HCT116 (cell line): ENCODE data around the gene MARCHF6. TPM values are rescaled to one million over a fixed set of nuclear protein-coding genes. Genes with fewer than 3 reads are reported as not detected.

Experiments
- ATAC-seq: fragments of 200-7000 bp; cut with Tn5 transposase; 2 replicates; pipeline ENCODE4 v1.9.1; 2020; ENCODE audit warnings: mild to moderate bottlenecking, moderate library complexity
- BruUV-seq: library from RNA; stranded (reverse); fragments of 400-500 nt; replicated peaks from 2 replicates; lab custom pipeline; 2021; lab: Mats Ljungman, UMichigan
- CTCF ChIA-PET: fragments of 300-600 bp; sonication (Branson Sonifier 250); formaldehyde crosslinking; loops from one replicate; lab custom pipeline; 2021; ENCODE audit warnings: antibody characterized with exemption; lab: Charles Lee
- POLR2A ChIA-PET: fragments of 300-600, 350-600 bp; sonication (Branson Sonifier 250); formaldehyde crosslinking; loops from one replicate; lab custom pipeline; 2021; ENCODE audit warnings: antibody characterized with exemption; lab: Charles Lee
- RAD21 ChIA-PET, 2 experiments: fragments of 300-600 bp; sonication (Branson Sonifier 250); formaldehyde crosslinking; loops; one replicate each; lab custom pipeline; 2023; ENCODE audit warnings: low total read pairs in 2 of 2; ENCODE audit not compliant: uncharacterized antibody in 2 of 2, unreplicated experiment in 2 of 2, low non-redundant PET in 1 of 2; lab: Charles Lee
- DNase-seq: peaks from one replicate; pipeline ENCODE4 v3.0.0-alpha.2; 2010; ENCODE audit warnings: low read depth, low spot score
- H2AFZ ChIP-seq: fragments of 200-600 bp; shearing (Covaris generic), sonication (generic); 2 replicates; pipeline ENCODE4 v1.6.1; 2017; ENCODE audit warnings: low read depth, mixed run types, mixed read lengths, antibody characterized with exemption, low read length; ENCODE audit not compliant: poor library complexity, severe bottlenecking
- H3K27ac ChIP-seq: 2 replicates; pipeline ENCODE4 v1.5.1; 2012; ENCODE audit warnings: low read depth, low read length
- H3K27me3 ChIP-seq: fragments of 200-600 bp; sonication (generic); 2 replicates; pipeline ENCODE4 v1.6.1; 2016; ENCODE audit warnings: mixed run types, low read length, mixed read lengths; ENCODE audit not compliant: insufficient read depth
- H3K36me3 ChIP-seq, 2 experiments: fragments of 200-500 bp in 1 of 2; fragments of 200-600 bp in 1 of 2; sonication (Bioruptor generic) in 1 of 2; sonication (generic) in 1 of 2; 2 replicates each; pipeline versions ENCODE4 v1.5.1 to v1.6.1; 2014 to 2016; ENCODE audit warnings: low read length in 2 of 2, inconsistent platforms in 1 of 2, mixed read lengths in 1 of 2, mixed run types in 1 of 2; ENCODE audit not compliant: insufficient read depth in 2 of 2, control insufficient read depth in 1 of 2
- H3K4me1 ChIP-seq, 2 experiments: fragments of 200-600 bp in 1 of 2; sonication (generic) in 1 of 2; 2 replicates each; pipeline versions ENCODE4 v1.5.1 to v1.6.1; 2012 to 2017; ENCODE audit warnings: low read length in 2 of 2, inconsistent platforms in 1 of 2, mild to moderate bottlenecking in 1 of 2, mixed read lengths in 1 of 2, mixed run types in 1 of 2, moderate library complexity in 1 of 2; ENCODE audit not compliant: insufficient read depth in 2 of 2, control insufficient read depth in 1 of 2
- H3K4me2 ChIP-seq: fragments of 200-600 bp; sonication (generic); 2 replicates; pipeline ENCODE4 v1.6.1; 2017; ENCODE audit warnings: mixed run types, low read length, mixed read lengths
- H3K4me3 ChIP-seq, 2 experiments: fragments of 200-600 bp in 1 of 2; sonication (generic) in 1 of 2; replicated peaks in 1 of 2; 2 replicates each; pipeline ENCODE4 v1.5.1; 2011 to 2016; ENCODE audit warnings: low read length in 2 of 2, control low read depth in 1 of 2, low read depth in 1 of 2, mild to moderate bottlenecking in 1 of 2, mixed read lengths in 1 of 2, mixed run types in 1 of 2
- H3K79me2 ChIP-seq: fragments of 200-600 bp; sonication (generic); 2 replicates; pipeline ENCODE4 v1.6.1; 2017; ENCODE audit warnings: mild to moderate bottlenecking, mixed run types, low read length, moderate library complexity, mixed read lengths; ENCODE audit not compliant: insufficient read depth
- H3K9ac ChIP-seq: fragments of 200-600 bp; sonication (generic); 2 replicates; pipeline ENCODE4 v1.6.1; 2016; ENCODE audit warnings: low read length, mixed read lengths
- H3K9me2 ChIP-seq: fragments of 200-600 bp; sonication (generic), shearing (Covaris generic); 2 replicates; pipeline ENCODE4 v1.6.1; 2017; ENCODE audit warnings: mixed run types, mild to moderate bottlenecking, moderate library complexity; ENCODE audit not compliant: insufficient read depth
- H3K9me3 ChIP-seq, 2 experiments: fragments of 200-500 bp in 1 of 2; fragments of 200-600 bp in 1 of 2; sonication (Bioruptor generic) in 1 of 2; sonication (generic) in 1 of 2; 2 replicates each; pipeline ENCODE4 v1.6.1; 2014 to 2017; ENCODE audit warnings: low read length in 2 of 2, mixed read lengths in 2 of 2, inconsistent platforms in 1 of 2, low read depth in 1 of 2, mild to moderate bottlenecking in 1 of 2, mixed run types in 1 of 2, moderate library complexity in 1 of 2; ENCODE audit not compliant: control insufficient read depth in 1 of 2, insufficient read depth in 1 of 2
- H4K20me1 ChIP-seq: fragments of 200-600 bp; sonication (generic), shearing (Covaris generic); 2 replicates; pipeline ENCODE4 v1.6.1; 2017; ENCODE audit warnings: mixed run types, mild to moderate bottlenecking, moderate library complexity; ENCODE audit not compliant: insufficient read depth
- ATF3 ChIP-seq: IDR thresholded peaks from 2 replicates; pipeline ENCODE4 v1.6.1; 2012
- CBX3 ChIP-seq: IDR thresholded peaks from 2 replicates; pipeline ENCODE4 v1.6.1; 2012; ENCODE audit warnings: low read depth
- CEBPB ChIP-seq: IDR thresholded peaks from 2 replicates; pipeline ENCODE4 v1.6.1; 2012; ENCODE audit warnings: low read depth
- CTCF ChIP-seq, 3 experiments: fragments of 200-600 bp in 1 of 3; sonication (generic) in 1 of 3; IDR thresholded peaks in 2 of 3; conservative IDR thresholded peaks in 1 of 3; 2 replicates each; pipeline ENCODE4 v1.5.1; 2012 to 2017; ENCODE audit warnings: low read depth in 2 of 3, low read length in 2 of 3, antibody characterized with exemption in 1 of 3, borderline replicate concordance in 1 of 3, control low read depth in 1 of 3, mild to moderate bottlenecking in 1 of 3, mixed read lengths in 1 of 3, mixed run types in 1 of 3, moderate library complexity in 1 of 3; ENCODE audit not compliant: insufficient read depth in 1 of 3
- EGR1 ChIP-seq: IDR thresholded peaks from 2 replicates; pipeline ENCODE4 v1.6.1; 2012; ENCODE audit warnings: low read depth
- ELF1 ChIP-seq: IDR thresholded peaks from 2 replicates; pipeline ENCODE4 v1.6.1; 2012; ENCODE audit warnings: low read depth, borderline replicate concordance
- EZH2 ChIP-seq: fragments of 200-600 bp; sonication (generic); IDR thresholded peaks from 2 replicates; pipeline ENCODE4 v1.6.1; 2017; ENCODE audit warnings: antibody characterized with exemption, mixed run types
- EZH2phosphoT487 ChIP-seq: fragments of 200-600 bp; IDR thresholded peaks from 2 replicates; pipeline ENCODE4 v1.6.1; 2018; ENCODE audit warnings: antibody characterized with exemption, borderline replicate concordance
- FOSL1 ChIP-seq: IDR thresholded peaks from 2 replicates; pipeline ENCODE4 v1.6.1; 2012; ENCODE audit warnings: low read depth
- JUND ChIP-seq: IDR thresholded peaks from 2 replicates; pipeline ENCODE4 v1.6.1; 2012
- MAX ChIP-seq: IDR thresholded peaks from 2 replicates; pipeline ENCODE4 v1.6.1; 2012
- POLR2A ChIP-seq: IDR thresholded peaks from 2 replicates; pipeline ENCODE4 v1.7.0; 2011; ENCODE audit warnings: borderline replicate concordance; ENCODE audit not compliant: insufficient read depth, insufficient read length; ENCODE audit errors: extremely low read depth
- POLR2AphosphoS5 ChIP-seq: IDR thresholded peaks from 2 replicates; pipeline ENCODE4 v1.6.1; 2011; ENCODE audit warnings: mild to moderate bottlenecking, low read depth, low read length, moderate library complexity
- RAD21 ChIP-seq: IDR thresholded peaks from 2 replicates; pipeline ENCODE4 v1.6.1; 2012; ENCODE audit warnings: low read depth, mild to moderate bottlenecking
- SIN3A ChIP-seq: IDR thresholded peaks from 2 replicates; pipeline ENCODE4 v1.6.1; 2012; ENCODE audit warnings: low read depth
- SP1 ChIP-seq: IDR thresholded peaks from 2 replicates; pipeline ENCODE4 v1.6.1; 2012; ENCODE audit warnings: low read depth
- SRF ChIP-seq: IDR thresholded peaks from 2 replicates; pipeline ENCODE4 v1.6.1; 2012; ENCODE audit warnings: low read depth
- TCF7L2 ChIP-seq: IDR thresholded peaks from 2 replicates; pipeline ENCODE4 v1.7.0; 2011; ENCODE audit warnings: borderline replicate concordance, inconsistent platforms; ENCODE audit not compliant: insufficient read depth, insufficient read length; ENCODE audit errors: extremely low read depth
- YY1 ChIP-seq: IDR thresholded peaks from 2 replicates; pipeline ENCODE4 v1.6.1; 2011; ENCODE audit warnings: low read length, low read depth, moderate library complexity, mild to moderate bottlenecking; ENCODE audit not compliant: insufficient replicate concordance; ENCODE audit errors: extremely low read depth
- ZBTB33 ChIP-seq: IDR thresholded peaks from 2 replicates; pipeline ENCODE4 v1.6.1; 2011; ENCODE audit warnings: mild to moderate bottlenecking, low read length, moderate library complexity; ENCODE audit not compliant: insufficient replicate concordance; ENCODE audit errors: extremely low read depth
- ZFX ChIP-seq: fragments of 450-650 bp; IDR thresholded peaks from 2 replicates; pipeline ENCODE4 v1.6.1; 2017
- ZNF274 ChIP-seq: fragments of 200-500 bp; sonication (Bioruptor generic); IDR thresholded peaks from 2 replicates; pipeline ENCODE4 v1.6.1; 2014; ENCODE audit warnings: mild to moderate bottlenecking, low read depth, low read length, inconsistent platforms
- intact Hi-C: fragments of 100-400 bp; cut with micrococcal nuclease; formaldehyde crosslinking; loops from 2 replicates; pipeline ENCODE4 v1.10.0; 2022
- total RNA-seq: library from RNA; stranded (reverse); gene quantifications from one replicate; pipeline ENCODE4 v1.2.1, GENCODE V29; 2021; ENCODE audit not compliant: unreplicated experiment

The MARCHF6 gene
- total RNA-seq, 1 experiment from 2014 or later: 144 TPM

GRCh38 chr5:10307206-10308148 is 46.0 kb upstream of the MARCHF6 start, which contains the start of gene CMBL:
CMBL (minus strand) TSS chr5:10307902; CDS start chr5:10290762, 17,140 bp downstream.
- Histone ChIP-seq H4K20me1 (no peaks in the 10 kb centered on the region), H3K27me3 (no peaks in the 10 kb centered on the region), H3K27ac (peak within 1 kb of the TSS; percentile 84), H2AFZ (peak within 1 kb of the TSS; percentile 62), H3K36me3 (no peaks in the 10 kb centered on the region), H3K9me2 (no peaks in the 10 kb centered on the region), H3K9me3 (no peaks in the 10 kb centered on the region), H3K79me2 (peaks cover 17% of the 10 kb centered on the region; the same call in 1 of the 2 replicates), H3K4me2 (peak within 1 kb of the TSS; percentile 94), H3K4me3 (peak within 1 kb of the TSS; percentile 61 to 95), H3K9ac (peak within 1 kb of the TSS; percentile 92), H3K4me1 (peaks cover 44 to 56% of the 10 kb centered on the region in 2 experiments)
- peak; percentile 83 for ATAC-seq
- DNase-seq: peak; percentile 46
- ChIA-PET CTCF (interaction anchor here (1.2 kb wide), 1 partner anchor 24 kb away, joined by 3 read pairs; no protein-coding TSS in a partner anchor), RAD21 (no interaction called here), POLR2A (interaction anchor here (1.3 to 3.2 kb wide), 2 partner anchors 10 to 46 kb away, joined by 4 to 14 read pairs; partner anchors contain the start of gene MARCHF6)
- intact Hi-C loops: loop anchor here (5.0 kb wide), 1 partner anchor 50 kb away; no protein-coding TSS in a partner anchor
- TSS peak; percentile 41 for BruUV-seq
- TF ChIP-seq FOSL1 (no peak), SRF (no peak), POLR2AphosphoS5 (peak; percentile 49; the same call in 1 of the 2 replicates), ZNF274 (no peak), MAX (peak; percentile 74; the same call in 1 of the 2 replicates), TCF7L2 (peak; percentile 35), YY1 (peak; percentile 6), ATF3 (no peak), EZH2 (no peak), EGR1 (0 out of 2 replicates have a peak, but pooled peaks have one; percentile 50), RAD21 (no peak), ELF1 (no peak), CEBPB (no peak), EZH2phosphoT487 (no peak), ZFX (peak; percentile 81), JUND (no peak), SP1 (no peak), CBX3 (0 out of 2 replicates have a peak, but pooled peaks have one; percentile 22), ZBTB33 (no peak), POLR2A (peak; percentile 36), SIN3A (0 out of 2 replicates have a peak, but pooled peaks have one; percentile 30), CTCF (IDR thresholded peaks at IDR 0.05 in 2 of 3, conservative IDR thresholded peaks at IDR 0.05 in 1 of 3; ENCODE audit: borderline replicate concordance in 1 of 3, insufficient read depth in 1 of 3, low read depth in 2 of 3, low read length in 2 of 3) (no peak)
